Urothelium cell line (cell line): Measurements from ENCODE around the gene NDUFS7.
A peak's percentile ranks its signal among the peaks of the same experiment; 100 is the strongest.

Experiments used
- DNase-seq: peaks from one replicate; pipeline ENCODE4 v3.0.0; 2011; ENCODE audit warnings: low spot score, mixed read lengths
- FAIRE-seq: peaks from 2 replicates; lab custom pipeline; 2011; peaks lifted over from hg19 to GRCh38; lab: Jason Lieb, UNC

The NDUFS7 gene

GRCh38 chr19:1399745-1400144, 16.0 kb downstream of the NDUFS7 start:
- FAIRE-seq = no peak
- no peak for DNase-seq

- FAIRE-seq (no peak), DNase-seq (peak; percentile 34)
Measured at GRCh38 chr19:1400281-1401137, 16.8 kb downstream of the NDUFS7 start.

GRCh38 chr19:1401138-1401888, 17.6 kb downstream of the NDUFS7 start, which contains the start of gene GAMT:
Gene GAMT, minus strand, starts transcription at chr19:1401542. Its CDS starts 66 bp downstream, at chr19:1401476.
- DNase-seq (peak; percentile 81), FAIRE-seq (no peak)

- no peak for DNase-seq
- FAIRE-seq = no peak
Measured at GRCh38 chr19:1401889-1402217, 18.1 kb downstream of the NDUFS7 start.

- DNase-seq = no peak
- no peak for FAIRE-seq
Measured at GRCh38 chr19:1402411-1403070, 18.8 kb downstream of the NDUFS7 start.

GRCh38 chr19:1406774-1407527, 23.2 kb downstream of the NDUFS7 start:
- DNase-seq (peak; percentile 95), FAIRE-seq (no peak)

GRCh38 chr19:1407528-1408299, 24.0 kb downstream of the NDUFS7 start, which contains the start of gene DAZAP1:
Gene DAZAP1, plus strand, starts transcription at chr19:1407586. Its CDS starts 188 bp downstream, at chr19:1407774.
- FAIRE-seq (no peak), DNase-seq (peak; percentile 43)

- DNase-seq (no peak), FAIRE-seq (no peak)
Measured at GRCh38 chr19:1408300-1409203, 24.8 kb downstream of the NDUFS7 start.

GRCh38 chr19:1409204-1410005, 25.7 kb downstream of the NDUFS7 start:
- FAIRE-seq (no peak), DNase-seq (no peak)

GRCh38 chr19:1410136-1410786, 26.6 kb downstream of the NDUFS7 start:
- no peak for FAIRE-seq
- DNase-seq = no peak

- FAIRE-seq (no peak), DNase-seq (no peak)
Measured at GRCh38 chr19:1410789-1411188, 27.1 kb downstream of the NDUFS7 start.

- DNase-seq (no peak), FAIRE-seq (no peak)
Measured at GRCh38 chr19:1411255-1412191, 27.8 kb downstream of the NDUFS7 start.

- DNase-seq (no peak), FAIRE-seq (no peak)
Measured at GRCh38 chr19:1412323-1412923, 28.7 kb downstream of the NDUFS7 start.

GRCh38 chr19:1412995-1413800, 29.5 kb downstream of the NDUFS7 start:
- DNase-seq = no peak
- FAIRE-seq = no peak
